IPS-NIHi7 (cell line): ENCODE data around the gene SNRPD1.
"Not testable (repeated sequence)": the region's sequence is repeated elsewhere in the genome, so short reads cannot be mapped to it uniquely, and the experiment has no call there.

Experiments
- DNase-seq: peaks from one replicate; pipeline ENCODE4 v3.0.0; 2012; ENCODE audit warnings: mixed read lengths; ENCODE audit errors: extremely low spot score

SNRPD1 gene

GRCh38 chr18:21612125-21613039 lies at the start of gene SNRPD1:
Gene SNRPD1, plus strand, starts transcription at chr18:21612314. Its CDS starts 116 bp downstream, at chr18:21612430.
- DNase-seq, result peak; percentile 95

- DNase-seq, result no peak
These were observed 40.3 kb upstream of the SNRPD1 start for GRCh38 chr18:21571772-21572171.

- no peak for DNase-seq
These were observed 36.5 kb upstream of the SNRPD1 start for GRCh38 chr18:21575656-21576055.

- DNase-seq, result no peak
These were observed 27.7 kb upstream of the SNRPD1 start for GRCh38 chr18:21584391-21584790.

- not testable (repeated sequence) for DNase-seq
These were observed 19.8 kb upstream of the SNRPD1 start for GRCh38 chr18:21592361-21592760.

- no peak for DNase-seq
These were observed 18.4 kb upstream of the SNRPD1 start for GRCh38 chr18:21593540-21594257.

- no peak for DNase-seq
These were observed 14.5 kb upstream of the SNRPD1 start for GRCh38 chr18:21597620-21598019.

- DNase-seq, result no peak
These were observed 13.2 kb upstream of the SNRPD1 start for GRCh38 chr18:21598726-21599584.

GRCh38 chr18:21599585-21600525 lies 12.3 kb upstream of the SNRPD1 start:
- peak; percentile 76 for DNase-seq

- DNase-seq, result peak; percentile 92
These were observed 11.3 kb upstream of the SNRPD1 start, which contains the start of gene ESCO1 for GRCh38 chr18:21600526-21601410. Gene ESCO1, minus strand, starts transcription at chr18:21600704. Its CDS starts 25,861 bp downstream, at chr18:21574843.

- no peak for DNase-seq
These were observed 9.9 kb upstream of the SNRPD1 start for GRCh38 chr18:21602299-21602587.

GRCh38 chr18:21604671-21605070 lies 7.4 kb upstream of the SNRPD1 start:
- no peak for DNase-seq

- DNase-seq, result no peak
These were observed 6.9 kb upstream of the SNRPD1 start for GRCh38 chr18:21605213-21605612.

- not testable (repeated sequence) for DNase-seq
These were observed 551 bp upstream of the SNRPD1 start for GRCh38 chr18:21611401-21612124.

- DNase-seq, result not testable (repeated sequence)
These were observed 9.5 kb downstream of the SNRPD1 start for GRCh38 chr18:21621640-21622039.

- no peak for DNase-seq
These were observed 17.1 kb downstream of the SNRPD1 start for GRCh38 chr18:21629089-21629832.

GRCh38 chr18:21632393-21632792 lies 20.3 kb downstream of the SNRPD1 start:
- DNase-seq, result no peak

- DNase-seq, result no peak
These were observed 22.6 kb downstream of the SNRPD1 start for GRCh38 chr18:21634588-21635199.
